H4 (cell line): ENCODE results near the gene CRELD1. TPM values are rescaled to one million over a fixed set of nuclear protein-coding genes. Genes with fewer than 3 reads are reported as not detected.

Source experiments
- DNase-seq: peaks from one replicate; pipeline ENCODE4 v3.0.0-alpha.2; 2015; ENCODE audit warnings: low spot score
- total RNA-seq: library from RNA; depleted of rRNA; stranded (reverse); fragments of >200 nt; shearing (Covaris generic); gene quantifications from 2 replicates; pipeline ENCODE4 v1.2.3, GENCODE V29; 2014

Gene CRELD1
- total RNA-seq, 1 experiment from 2014 or later: 8.7 TPM

DNA sequence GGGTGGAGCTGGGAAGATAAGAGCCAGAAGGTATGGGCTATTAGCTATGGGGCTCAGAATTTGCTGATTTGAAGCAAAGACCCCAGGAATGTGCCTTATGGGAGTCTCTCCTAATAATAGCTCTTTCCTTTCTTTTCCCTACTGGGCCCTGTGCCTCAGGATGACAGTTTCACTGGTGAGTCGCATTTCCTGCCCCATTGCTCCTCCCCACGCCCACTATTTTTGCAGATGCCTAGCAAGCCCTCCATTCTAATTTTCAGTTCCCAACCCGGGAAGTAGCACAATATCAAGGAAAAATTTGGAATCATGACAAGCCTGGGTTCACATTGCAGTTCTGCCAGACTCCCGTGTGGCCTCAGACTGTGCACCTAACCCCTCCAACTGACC, 30.4 kb upstream of the CRELD1 start:
- no peak for DNase-seq

GRCh38 chr3:9903904-9904303, 29.7 kb upstream of the CRELD1 start:
- DNase-seq: no peak

DNA sequence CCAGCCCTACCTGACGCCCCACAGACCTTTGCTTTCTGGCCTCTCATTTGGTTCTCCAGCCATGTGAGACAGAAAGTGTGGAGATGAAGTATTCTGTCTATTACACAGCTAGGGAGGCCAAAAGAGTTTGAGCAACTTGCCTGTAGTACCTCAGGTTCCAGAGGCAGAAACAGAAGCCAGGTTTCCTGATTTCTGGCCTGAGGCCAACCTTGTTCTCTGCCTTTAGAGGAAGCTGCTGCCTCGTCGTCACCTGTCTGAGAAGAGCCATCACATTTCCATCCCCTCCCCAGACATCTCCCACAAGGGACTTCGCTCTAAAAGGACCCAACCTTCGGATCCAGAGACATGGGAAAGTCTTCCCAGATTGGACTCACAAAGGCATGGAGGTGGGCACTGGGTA, 27.2 kb upstream of the CRELD1 start:
- no peak for DNase-seq

- no peak for DNase-seq
Observed at GRCh38 chr3:9908286-9908685, 25.3 kb upstream of the CRELD1 start.

DNA sequence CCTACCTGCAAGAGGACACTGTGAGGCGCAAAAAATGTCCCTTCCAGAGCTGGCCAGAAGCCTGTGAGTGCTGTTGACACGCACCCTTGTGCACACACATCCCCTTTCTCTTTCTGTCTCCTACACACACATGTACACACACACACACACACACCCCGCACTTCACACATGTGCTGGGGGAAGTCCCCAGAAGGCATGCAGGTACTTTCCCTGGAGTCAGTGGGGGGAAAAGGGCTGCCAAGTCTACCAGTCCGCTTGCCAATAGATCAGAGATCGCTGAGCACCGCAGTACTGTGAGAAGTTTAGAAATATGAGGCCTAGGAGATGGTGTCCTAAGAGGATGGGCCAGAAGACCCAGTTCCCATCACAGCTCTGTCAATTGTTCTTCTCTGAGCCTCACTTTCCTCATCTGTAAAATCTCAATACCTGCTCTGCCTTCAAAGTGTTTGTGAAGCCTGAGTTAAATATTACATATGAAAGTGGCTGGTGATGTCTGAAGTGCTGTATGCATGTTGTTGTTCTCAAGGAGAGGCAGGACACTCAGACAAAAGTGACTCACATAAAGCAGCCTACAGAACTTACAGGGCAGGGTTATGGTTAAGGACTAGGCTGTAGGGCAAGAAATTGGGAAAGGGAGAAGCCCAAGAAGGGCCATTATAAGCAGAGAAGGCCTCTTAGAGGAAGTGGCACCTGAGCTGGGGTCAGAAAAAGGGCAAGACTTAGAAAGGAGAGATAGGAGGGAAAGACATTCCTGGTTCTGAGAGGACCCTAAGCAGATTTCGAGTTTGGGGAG, 24.2 kb upstream of the CRELD1 start:
- no peak for DNase-seq

GRCh38 chr3:9911863-9912262, 21.8 kb upstream of the CRELD1 start:
- no peak for DNase-seq

DNA sequence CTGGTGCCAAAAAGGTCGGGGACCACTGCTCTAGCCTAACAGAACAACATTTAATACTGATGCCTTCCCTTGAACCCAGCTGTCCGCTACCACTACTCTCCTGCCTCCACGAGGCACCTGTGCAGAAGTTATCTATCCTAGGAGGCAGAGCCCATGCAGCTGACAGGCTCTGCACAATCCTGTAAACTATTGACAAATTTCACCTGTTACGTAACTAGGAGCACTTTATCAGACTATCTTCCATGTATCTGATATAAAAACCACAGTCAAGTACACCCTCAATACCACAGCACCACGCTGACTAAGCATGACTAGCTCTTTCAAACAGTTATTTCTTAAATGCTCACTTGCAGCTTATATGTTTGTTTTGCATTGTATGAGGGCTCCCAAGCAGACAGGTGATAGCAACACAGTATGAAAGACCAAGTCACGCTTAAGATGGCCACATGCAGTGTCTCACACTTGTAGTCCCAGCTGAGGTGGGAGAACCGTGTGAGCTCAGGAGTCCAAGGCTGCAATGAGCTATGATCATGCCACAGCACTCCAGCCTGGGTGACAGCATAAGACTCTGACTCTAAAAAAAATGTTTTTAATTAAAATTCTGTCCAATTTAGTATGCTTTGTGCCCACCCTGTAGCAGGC, 21.2 kb upstream of the CRELD1 start:
- DNase-seq: no peak

GRCh38 chr3:9913601-9914000, 20.0 kb upstream of the CRELD1 start:
- DNase-seq: no peak

DNA sequence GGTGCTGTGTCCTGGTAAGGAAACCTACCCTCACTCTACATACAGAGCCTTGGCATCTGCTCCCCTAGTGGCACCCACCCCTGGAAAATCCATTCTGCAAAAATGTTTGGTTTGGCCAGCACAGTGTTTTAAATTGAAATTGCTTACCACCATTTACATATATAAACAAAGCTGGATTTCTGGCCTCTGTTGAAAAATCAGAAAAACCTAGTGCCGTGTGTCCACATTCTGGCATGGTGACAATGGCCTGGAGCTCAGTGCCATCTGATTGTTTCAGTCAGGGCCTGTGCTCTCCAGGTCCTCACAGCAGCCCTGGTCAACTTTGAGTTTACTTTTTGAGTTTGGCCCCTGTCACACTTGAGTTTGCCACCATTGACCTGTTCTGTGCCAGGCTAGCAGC, 19.6 kb upstream of the CRELD1 start:
- no peak for DNase-seq

DNA sequence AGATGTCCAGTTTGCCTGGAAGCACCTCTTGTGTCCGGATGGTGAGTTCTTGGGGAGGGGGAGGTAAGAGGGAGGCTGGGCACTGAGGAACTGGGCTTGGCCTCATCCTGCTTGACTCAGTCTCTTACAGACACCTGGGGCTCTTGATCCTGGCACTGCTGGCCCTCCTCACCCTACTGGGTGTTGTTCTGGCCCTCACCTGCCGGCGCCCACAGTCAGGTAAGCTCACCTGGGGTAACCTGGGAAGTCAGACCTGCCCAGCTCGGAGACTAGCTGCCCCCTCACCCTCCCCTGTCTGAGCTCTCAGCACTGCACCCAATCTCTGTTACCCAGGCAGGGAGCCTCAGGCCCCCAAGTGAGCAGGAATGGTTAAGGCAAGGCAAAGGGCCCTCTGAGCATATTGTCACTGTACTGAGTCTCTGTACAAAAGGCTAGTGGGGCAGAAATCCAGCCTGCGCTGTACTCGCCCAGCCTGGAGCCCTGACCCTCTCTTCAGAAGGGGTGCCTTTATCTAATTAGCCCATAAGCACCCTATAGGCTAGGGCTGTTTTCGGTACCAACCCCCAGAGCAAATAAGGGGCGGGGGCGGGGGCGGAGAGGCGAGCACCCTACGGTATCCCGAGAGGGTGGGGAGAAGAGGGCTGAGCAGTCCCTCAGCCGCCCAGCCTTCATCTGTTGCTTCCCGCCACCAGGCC, 18.9 kb upstream of the CRELD1 start:
- no peak for DNase-seq

DNA sequence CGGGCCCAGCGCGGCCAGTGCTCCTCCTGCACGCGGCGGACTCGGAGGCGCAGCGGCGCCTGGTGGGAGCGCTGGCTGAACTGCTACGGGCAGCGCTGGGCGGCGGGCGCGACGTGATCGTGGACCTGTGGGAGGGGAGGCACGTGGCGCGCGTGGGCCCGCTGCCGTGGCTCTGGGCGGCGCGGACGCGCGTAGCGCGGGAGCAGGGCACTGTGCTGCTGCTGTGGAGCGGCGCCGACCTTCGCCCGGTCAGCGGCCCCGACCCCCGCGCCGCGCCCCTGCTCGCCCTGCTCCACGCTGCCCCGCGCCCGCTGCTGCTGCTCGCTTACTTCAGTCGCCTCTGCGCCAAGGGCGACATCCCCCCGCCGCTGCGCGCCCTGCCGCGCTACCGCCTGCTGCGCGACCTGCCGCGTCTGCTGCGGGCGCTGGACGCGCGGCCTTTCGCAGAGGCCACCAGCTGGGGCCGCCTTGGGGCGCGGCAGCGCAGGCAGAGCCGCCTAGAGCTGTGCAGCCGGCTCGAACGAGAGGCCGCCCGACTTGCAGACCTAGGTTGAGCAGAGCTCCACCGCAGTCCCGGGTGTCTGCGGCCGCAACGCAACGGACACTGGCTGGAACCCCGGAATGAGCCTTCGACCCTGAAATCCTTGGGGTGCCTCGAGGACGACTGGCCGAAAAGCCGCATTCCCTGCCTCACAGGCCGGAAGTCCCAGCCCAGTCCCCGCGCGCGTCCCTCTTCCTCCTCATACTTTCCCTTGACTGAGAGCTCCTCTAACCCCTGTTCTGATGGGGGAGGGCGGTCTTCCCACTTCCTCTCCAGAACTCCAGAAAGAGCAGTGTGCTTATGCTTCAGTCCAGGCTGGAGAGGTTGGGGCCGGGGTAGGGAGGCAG, 18.1 kb upstream of the CRELD1 start:
- no peak for DNase-seq

GRCh38 chr3:9916346-9916733, 17.3 kb upstream of the CRELD1 start:
- no peak for DNase-seq

DNA sequence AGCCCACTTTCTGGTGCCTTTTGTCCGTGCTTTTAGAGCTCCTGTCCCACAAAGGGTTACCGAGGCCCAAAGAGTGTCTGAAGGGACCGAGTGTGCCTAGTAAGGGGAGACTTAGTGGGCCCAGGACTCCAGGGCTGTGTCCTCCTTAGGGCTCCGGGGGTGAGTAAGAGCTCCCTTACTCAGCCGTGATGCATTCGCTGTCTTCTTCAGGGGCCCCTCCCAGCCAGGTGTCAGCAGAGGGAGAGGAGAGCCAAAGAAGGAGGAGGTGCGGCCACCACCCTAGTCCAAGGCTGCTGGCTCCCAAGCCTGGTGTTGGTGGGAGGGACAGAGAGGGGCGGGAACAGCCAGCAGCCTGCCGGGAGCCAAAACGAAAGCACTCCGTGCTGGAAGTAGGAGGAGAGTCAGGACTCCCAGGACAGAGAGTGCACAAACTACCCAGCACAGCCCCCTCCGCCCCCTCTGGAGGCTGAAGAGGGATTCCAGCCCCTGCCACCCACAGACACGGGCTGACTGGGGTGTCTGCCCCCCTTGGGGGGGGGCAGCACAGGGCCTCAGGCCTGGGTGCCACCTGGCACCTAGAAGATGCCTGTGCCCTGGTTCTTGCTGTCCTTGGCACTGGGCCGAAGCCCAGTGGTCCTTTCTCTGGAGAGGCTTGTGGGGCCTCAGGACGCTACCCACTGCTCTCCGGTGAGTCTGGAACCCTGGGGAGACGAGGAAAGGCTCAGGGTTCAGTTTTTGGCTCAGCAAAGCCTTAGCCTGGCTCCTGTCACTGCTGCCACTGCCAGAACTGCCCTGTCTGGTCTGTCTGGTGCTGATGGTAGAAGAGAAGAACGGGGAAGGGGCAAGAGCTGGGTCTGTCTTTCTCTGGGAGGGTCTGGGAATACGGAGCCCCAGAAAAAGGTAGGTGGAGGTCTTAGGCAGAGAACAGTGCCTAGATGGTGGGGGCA, 16.6 kb upstream of the CRELD1 start, which contains the start of gene IL17RC:
IL17RC (plus strand) TSS at position 365 of the 947 bp plus-strand sequence; CDS start at position 583, 218 bp downstream.
- DNase-seq: peak; percentile 85

- no peak for DNase-seq
Observed at GRCh38 chr3:9917820-9918219, 15.8 kb upstream of the CRELD1 start.

GRCh38 chr3:9918261-9919038, 15.2 kb upstream of the CRELD1 start:
- DNase-seq: no peak

DNA sequence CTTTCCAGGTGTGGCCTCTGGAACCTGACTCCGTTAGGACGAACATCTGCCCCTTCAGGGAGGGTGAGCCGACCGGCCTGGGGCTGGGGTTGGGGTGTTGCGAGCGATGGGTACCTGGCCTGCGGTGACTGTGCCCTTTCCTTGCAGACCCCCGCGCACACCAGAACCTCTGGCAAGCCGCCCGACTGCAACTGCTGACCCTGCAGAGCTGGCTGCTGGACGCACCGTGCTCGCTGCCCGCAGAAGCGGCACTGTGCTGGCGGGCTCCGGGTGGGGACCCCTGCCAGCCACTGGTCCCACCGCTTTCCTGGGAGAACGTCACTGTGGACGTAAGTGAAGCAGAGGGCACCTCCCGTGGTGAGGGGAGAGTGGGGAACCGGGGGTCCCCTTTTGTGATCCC, 5.5 kb upstream of the CRELD1 start:
- no peak for DNase-seq

GRCh38 chr3:9930804-9931418, 2.7 kb upstream of the CRELD1 start:
- no peak for DNase-seq

- no peak for DNase-seq
Observed at GRCh38 chr3:9932535-9932842, 1.1 kb upstream of the CRELD1 start.

- peak; percentile 54 for DNase-seq
Observed at GRCh38 chr3:9932843-9933560, 632 bp upstream of the CRELD1 start.
